HG03103 (cell line): ENCODE results near the gene PHACTR3.
"Not testable (repeated sequence)": the region's sequence is repeated elsewhere in the genome, so short reads cannot be mapped to it uniquely, and the experiment has no call there.

Source experiments
- ATAC-seq: cut with Tn5 transposase; IDR thresholded peaks from one replicate; pipeline ENCODE4 v1.9.1; 2021; ENCODE audit warnings: low read depth; ENCODE audit not compliant: unreplicated experiment

Gene PHACTR3

GRCh38 chr20:59884494-59884893, 280.2 kb downstream of the PHACTR3 start:
- no peak for ATAC-seq

DNA sequence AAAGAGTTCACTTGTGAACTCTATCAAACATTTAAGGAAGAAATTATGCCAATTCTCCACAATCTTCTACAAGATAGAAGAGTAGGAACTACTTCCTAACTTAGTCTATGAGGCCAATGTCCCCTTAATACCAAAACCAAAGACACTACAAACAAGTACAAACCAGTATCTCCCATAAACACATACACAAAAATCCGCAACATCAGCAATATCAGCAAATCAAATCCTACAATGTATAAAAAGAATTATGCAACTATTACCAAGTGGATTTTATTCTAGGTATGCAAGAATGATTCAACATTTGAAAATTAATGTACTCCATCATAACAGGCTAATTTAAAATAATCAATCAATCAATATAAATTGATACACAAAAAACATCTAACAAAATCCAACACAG, 283.7 kb downstream of the PHACTR3 start:
- no peak for ATAC-seq

GRCh38 chr20:59890035-59890434, 285.7 kb downstream of the PHACTR3 start:
- not testable (repeated sequence) for ATAC-seq

DNA sequence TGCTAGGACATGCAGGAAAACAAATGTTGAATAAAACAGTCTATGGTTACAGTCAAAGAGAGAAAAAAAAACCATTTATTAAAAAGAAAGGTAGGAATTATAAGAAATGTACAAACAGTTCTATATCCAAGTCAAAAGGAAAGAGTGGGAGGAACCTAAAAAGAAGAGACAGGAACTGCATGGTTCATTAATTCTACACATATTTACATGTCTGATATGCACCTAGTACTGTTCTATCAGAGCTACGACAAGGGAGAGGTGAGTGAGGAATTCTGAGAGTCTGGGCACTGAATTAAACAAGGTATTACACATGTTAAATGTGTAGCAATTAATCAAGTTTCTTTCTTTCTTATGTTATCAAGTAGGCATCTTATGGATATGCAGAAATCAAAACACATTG, 287.2 kb downstream of the PHACTR3 start:
- ATAC-seq, result no peak

DNA sequence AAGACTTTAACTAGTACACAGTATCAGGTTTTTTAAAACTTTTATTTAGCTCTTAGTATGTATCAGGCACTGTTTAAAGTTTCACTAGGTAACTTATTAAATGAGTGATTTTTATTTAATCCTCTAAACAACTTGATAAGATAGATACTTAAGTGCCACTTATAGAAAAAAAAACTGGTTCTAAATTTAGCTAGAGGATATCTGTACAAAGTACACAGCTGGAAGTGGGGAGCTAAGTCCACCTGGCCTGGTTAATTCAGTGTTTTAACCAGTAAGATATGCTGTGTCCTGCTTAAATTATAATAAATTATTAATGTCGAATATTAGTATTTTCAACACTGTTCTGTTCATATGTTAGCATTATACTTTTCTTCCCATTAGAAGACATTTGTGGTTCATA, 291.6 kb downstream of the PHACTR3 start:
- no peak for ATAC-seq
